ENCODE measurements around the gene PFDN2. TPM values are rescaled to one million over a fixed set of nuclear protein-coding genes. Genes with fewer than 3 reads are reported as not detected.

The PFDN2 gene
- total and polyA plus RNA-seq, 2 experiments from 2014 or later: 45.6 to 352 TPM

DNA sequence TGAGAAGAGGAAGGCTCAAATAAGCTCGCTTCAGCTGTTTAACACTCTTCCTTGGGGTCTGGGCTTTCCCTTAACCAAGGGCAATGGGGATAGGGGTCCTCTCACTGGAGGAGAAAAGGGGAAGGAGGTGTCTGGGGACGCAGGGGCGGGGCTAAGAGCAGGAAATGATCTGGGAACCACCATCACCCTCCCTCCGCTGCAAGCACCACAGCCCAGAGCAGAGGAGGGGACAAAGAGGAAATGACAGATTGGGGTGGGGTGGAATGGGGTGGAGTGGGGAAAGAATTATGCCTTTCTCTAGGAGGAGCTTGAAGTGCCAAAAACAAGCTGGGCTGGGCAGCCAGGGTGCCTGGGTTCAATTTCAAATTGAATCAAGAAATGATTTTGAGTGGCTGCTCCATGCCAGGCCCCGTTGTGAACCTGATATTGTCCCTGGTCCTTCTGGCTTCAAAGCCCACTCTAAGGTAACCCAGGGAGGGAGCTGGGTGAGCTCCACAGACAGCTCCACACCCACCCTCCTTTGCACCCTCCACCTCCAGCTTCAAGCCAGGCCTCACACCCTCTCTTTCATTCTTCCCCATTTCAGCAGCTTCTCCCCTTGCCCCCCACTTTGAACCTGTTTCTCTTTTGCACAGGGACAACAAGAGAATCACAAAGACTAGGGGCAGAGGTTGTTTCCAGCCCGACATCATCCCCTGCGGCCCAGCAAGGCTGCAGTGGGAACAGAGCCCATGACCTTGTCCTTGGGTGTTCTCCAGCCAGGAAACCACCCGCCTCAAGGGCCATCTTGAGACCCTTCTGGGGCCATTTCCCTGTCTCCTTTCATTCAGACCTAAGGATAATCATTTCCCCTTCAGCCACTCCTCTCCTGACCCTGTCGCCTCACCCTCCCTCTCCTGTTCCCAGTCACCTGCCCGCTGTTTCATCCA is 49.3 kb downstream of the PFDN2 start:
- Histone ChIP-seq H3F3A (replicated peaks; ENCODE audit: low read depth) (no peaks in the 10 kb centered on the region), H4K20me1 (replicated peaks; ENCODE audit: insufficient read depth) (no peaks in the 10 kb centered on the region), H3K27ac (ENCODE audit: low read depth) (no peak overlapping the region), H3K4me1 (ENCODE audit: insufficient read depth) (peaks cover 10% of the 10 kb centered on the region; the same call in 1 of the 2 replicates), H3K36me3 (ENCODE audit: insufficient read depth) (no peaks in the 10 kb centered on the region), H3K4me2 (no peak overlapping the region), H3K27me3 (ENCODE audit: insufficient read depth) (no peaks in the 10 kb centered on the region), H3K9me2 (ENCODE audit: insufficient read depth) (no peaks in the 10 kb centered on the region), H3K4me3 (no peak overlapping the region), H3K79me2 (replicated peaks; ENCODE audit: insufficient read depth) (no peaks in the 10 kb centered on the region), H2AFZ (peak overlapping the region; percentile 89)
- Mint-ChIP-seq H3K27ac (no peak overlapping the region; the same call in 1 of the 2 replicates), H3K9me3 (no peaks in the 10 kb centered on the region; the same call in 2 of the 3 replicates), H3K4me1 (peaks cover 11% of the 10 kb centered on the region), H3K4me3 (no peak overlapping the region), H3K27me3 (ENCODE audit: insufficient read depth, low read depth, poor library complexity) (peaks cover 12% of the 10 kb centered on the region), H3K36me3 (ENCODE audit: low read depth) (no peaks in the 10 kb centered on the region)
- TF ChIP-seq CTCF (conservative IDR thresholded peaks at IDR 0.05; ENCODE audit: low read depth in 2 of 2) (no peak), STAT1 (IDR thresholded peaks at IDR 0.05; ENCODE audit: unreplicated experiment) (no peak), JUNB (IDR thresholded peaks at IDR 0.05; ENCODE audit: unreplicated experiment) (no peak), ZNF331 (CRISPR knock-in tag; IDR thresholded peaks at IDR 0.05; ENCODE audit: low read depth) (no peak), NANOG (IDR thresholded peaks at IDR 0.05; ENCODE audit: borderline replicate concordance) (no peak), ETS1 (IDR thresholded peaks at IDR 0.05) (no peak), ZNF114 (CRISPR knock-in tag; IDR thresholded peaks at IDR 0.05) (no peak), EZH2phosphoT487 (IDR thresholded peaks at IDR 0.05; ENCODE audit: unreplicated experiment) (no peak), EZH2 (IDR thresholded peaks at IDR 0.05; ENCODE audit: low read depth, unreplicated experiment) (no peak), ZNF462 (CRISPR knock-in tag; IDR thresholded peaks at IDR 0.05) (no peak), POLR2AphosphoS5 (IDR thresholded peaks at IDR 0.05; ENCODE audit: low read depth) (no peak)
- TF ChIP-seq, protein P1, sequence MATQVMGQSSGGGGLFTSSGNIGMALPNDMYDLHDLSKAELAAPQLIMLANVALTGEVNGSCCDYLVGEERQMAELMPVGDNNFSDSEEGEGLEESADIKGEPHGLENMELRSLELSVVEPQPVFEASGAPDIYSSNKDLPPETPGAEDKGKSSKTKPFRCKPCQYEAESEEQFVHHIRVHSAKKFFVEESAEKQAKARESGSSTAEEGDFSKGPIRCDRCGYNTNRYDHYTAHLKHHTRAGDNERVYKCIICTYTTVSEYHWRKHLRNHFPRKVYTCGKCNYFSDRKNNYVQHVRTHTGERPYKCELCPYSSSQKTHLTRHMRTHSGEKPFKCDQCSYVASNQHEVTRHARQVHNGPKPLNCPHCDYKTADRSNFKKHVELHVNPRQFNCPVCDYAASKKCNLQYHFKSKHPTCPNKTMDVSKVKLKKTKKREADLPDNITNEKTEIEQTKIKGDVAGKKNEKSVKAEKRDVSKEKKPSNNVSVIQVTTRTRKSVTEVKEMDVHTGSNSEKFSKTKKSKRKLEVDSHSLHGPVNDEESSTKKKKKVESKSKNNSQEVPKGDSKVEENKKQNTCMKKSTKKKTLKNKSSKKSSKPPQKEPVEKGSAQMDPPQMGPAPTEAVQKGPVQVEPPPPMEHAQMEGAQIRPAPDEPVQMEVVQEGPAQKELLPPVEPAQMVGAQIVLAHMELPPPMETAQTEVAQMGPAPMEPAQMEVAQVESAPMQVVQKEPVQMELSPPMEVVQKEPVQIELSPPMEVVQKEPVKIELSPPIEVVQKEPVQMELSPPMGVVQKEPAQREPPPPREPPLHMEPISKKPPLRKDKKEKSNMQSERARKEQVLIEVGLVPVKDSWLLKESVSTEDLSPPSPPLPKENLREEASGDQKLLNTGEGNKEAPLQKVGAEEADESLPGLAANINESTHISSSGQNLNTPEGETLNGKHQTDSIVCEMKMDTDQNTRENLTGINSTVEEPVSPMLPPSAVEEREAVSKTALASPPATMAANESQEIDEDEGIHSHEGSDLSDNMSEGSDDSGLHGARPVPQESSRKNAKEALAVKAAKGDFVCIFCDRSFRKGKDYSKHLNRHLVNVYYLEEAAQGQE (IDR thresholded peaks at IDR 0.05; ENCODE audit: unreplicated experiment): no peak
- ATAC-seq (peak; percentile 61), DNase-seq (ENCODE audit: low spot score) (peak; percentile 56)
